A549 (cell line): ENCODE measurements around the gene FOXQ1. TPM values are rescaled to one million over a fixed set of nuclear protein-coding genes. Genes with fewer than 3 reads are reported as not detected.
A peak's percentile ranks its signal among the peaks of the same experiment; 100 is the strongest.

ENCODE experiments used
- ATAC-seq, 2 experiments: fragments of 200-7000 bp in 1 of 2; fragments of >200 bp in 1 of 2; cut with Nextera tagmentation in 1 of 2; cut with Tn5 transposase in 1 of 2; 3 replicates each; pipeline versions ENCODE4 v1.8.0 to v1.9.1; 2018 to 2020; ENCODE audit warnings: mild to moderate bottlenecking in 1 of 2, moderate library complexity in 1 of 2
- CTCF ChIA-PET: fragments of 300-600 bp; sonication (Branson Sonifier 250); formaldehyde crosslinking; extraction: SDS; loops from one replicate; lab custom pipeline; 2021; ENCODE audit warnings: antibody characterized with exemption, inconsistent platforms; lab: Yijun Ruan, JAX
- POLR2A ChIA-PET: fragments of 350-600 bp; formaldehyde crosslinking; extraction: SDS; loops from one replicate; lab custom pipeline; 2021; ENCODE audit warnings: antibody characterized with exemption, inconsistent platforms; lab: Yijun Ruan, JAX
- DNase-seq, 2 experiments: peaks; one replicate each; pipeline versions ENCODE4 v3.0.0 to v3.0.0-alpha.2; 2011 to 2016; ENCODE audit warnings: low read depth in 1 of 2, low spot score in 1 of 2
- FAIRE-seq: peaks from 2 replicates; lab custom pipeline; 2011; peaks lifted over from hg19 to GRCh38; lab: Jason Lieb, UNC
- H3K27ac ChIP-seq, 2 experiments: fragments of >200 bp; sonication (Bioruptor Twin); formaldehyde crosslinking; 3 replicates each; pipeline ENCODE4 v1.5.1; 2016 to 2017
- H3K4me1 ChIP-seq: fragments of >200 bp; sonication (Bioruptor Twin); formaldehyde crosslinking; 3 replicates; pipeline ENCODE4 v1.6.1; 2016
- H3K4me2 ChIP-seq: fragments of >200 bp; sonication (Bioruptor Twin); formaldehyde crosslinking; 3 replicates; pipeline ENCODE4 v1.6.1; 2016
- H3K4me3 ChIP-seq: fragments of >200 bp; sonication (Bioruptor Twin); formaldehyde crosslinking; 3 replicates; pipeline ENCODE4 v1.5.1; 2016
- H3K9me3 ChIP-seq: fragments of >200 bp; sonication (Bioruptor Twin); formaldehyde crosslinking; 3 replicates; pipeline ENCODE4 v1.6.1; 2016
- ATOH8 ChIP-seq: fragments of 250-450 bp; sonication (Bioruptor Pico); IDR thresholded peaks from 2 replicates; pipeline ENCODE4 v1.5.0; 2020; ENCODE audit warnings: low read depth, mild to moderate bottlenecking, moderate library complexity
- BCL3 ChIP-seq: fragments of >200 bp; sonication (Bioruptor Twin); formaldehyde crosslinking; IDR thresholded peaks from 3 replicates; pipeline ENCODE4 v1.6.1; 2016
- BHLHE40 ChIP-seq: IDR thresholded peaks from 2 replicates; pipeline ENCODE4 v1.6.1; 2012; ENCODE audit warnings: low read depth, low read length, inconsistent platforms
- CBX2 ChIP-seq: fragments of 200-600 bp; sonication (generic); IDR thresholded peaks from 2 replicates; pipeline ENCODE4 v1.6.1; 2016; ENCODE audit warnings: low read depth, mild to moderate bottlenecking, borderline replicate concordance
- CBX8 ChIP-seq: fragments of 200-600 bp; sonication (generic); IDR thresholded peaks from 2 replicates; pipeline ENCODE4 v1.6.1; 2016
- CEBPB ChIP-seq, 2 experiments: fragments of >200 bp in 1 of 2; sonication (Bioruptor Twin) in 1 of 2; formaldehyde crosslinking in 1 of 2; IDR thresholded peaks; 2 replicates each; pipeline ENCODE4 v1.6.1; 2012 to 2016
- CHD2 ChIP-seq: fragments of 150-350 bp; IDR thresholded peaks from 2 replicates; pipeline ENCODE4 v1.6.1; 2014; ENCODE audit warnings: low read length; ENCODE audit not compliant: partially characterized antibody
- CTCF ChIP-seq: fragments of >200 bp; sonication (Bioruptor Twin); formaldehyde crosslinking; IDR thresholded peaks from 3 replicates; pipeline ENCODE4 v1.5.1; 2016
- FOSB ChIP-seq: fragments of 250-450 bp; sonication (Bioruptor Pico); IDR thresholded peaks from 2 replicates; pipeline ENCODE4 v1.5.0; 2020; ENCODE audit warnings: mild to moderate bottlenecking, moderate library complexity
- FOSL2 ChIP-seq, 2 experiments: fragments of 450-650 bp in 1 of 2; fragments of >200 bp in 1 of 2; sonication (Bioruptor Twin) in 1 of 2; formaldehyde crosslinking; IDR thresholded peaks; 2 replicates each; pipeline versions ENCODE4 v1.5.0 to v1.6.1; 2016 to 2020; ENCODE audit warnings: mild to moderate bottlenecking in 1 of 2, moderate library complexity in 1 of 2
- GATA3 ChIP-seq: IDR thresholded peaks from 2 replicates; pipeline ENCODE4 v1.6.1; 2012; ENCODE audit warnings: borderline replicate concordance
- HES2 ChIP-seq: fragments of >200 bp; sonication (Bioruptor Twin); formaldehyde crosslinking; IDR thresholded peaks from 2 replicates; pipeline ENCODE4 v1.6.1; 2016
- HEYL ChIP-seq: fragments of 250-450 bp; sonication (Bioruptor Pico); IDR thresholded peaks from 2 replicates; pipeline ENCODE4 v1.8.0; 2021; ENCODE audit warnings: mild to moderate bottlenecking, moderate library complexity
- HOXA7 ChIP-seq: fragments of 250-450 bp; sonication (Bioruptor Pico); IDR thresholded peaks from 2 replicates; pipeline ENCODE4 v1.5.0; 2020; ENCODE audit warnings: mild to moderate bottlenecking, moderate library complexity
- HOXB13 ChIP-seq: fragments of 250-450 bp; sonication (Bioruptor Pico); IDR thresholded peaks from 2 replicates; pipeline ENCODE4 v1.5.0; 2020; ENCODE audit warnings: low read depth, mild to moderate bottlenecking, moderate library complexity
- JUN ChIP-seq, 2 experiments: fragments of >200 bp; sonication (Bioruptor Twin); formaldehyde crosslinking; IDR thresholded peaks; 2 replicates in 1 of 2; 3 replicates in 1 of 2; pipeline ENCODE4 v1.6.1; 2016 to 2017
- JUNB ChIP-seq: fragments of >200 bp; sonication (Bioruptor Twin); formaldehyde crosslinking; IDR thresholded peaks from 2 replicates; pipeline ENCODE4 v1.6.1; 2016
- MAFK ChIP-seq: fragments of 450-650 bp; IDR thresholded peaks from 2 replicates; pipeline ENCODE4 v1.6.1; 2014; ENCODE audit not compliant: partially characterized antibody
- MAX ChIP-seq: IDR thresholded peaks from 2 replicates; pipeline ENCODE4 v1.6.1; 2012
- NPAS2 ChIP-seq: fragments of 250-450 bp; sonication (Bioruptor Pico); IDR thresholded peaks from 2 replicates; pipeline ENCODE4 v1.8.0; 2022; ENCODE audit warnings: mild to moderate bottlenecking, moderate library complexity, borderline replicate concordance
- PBX3 ChIP-seq: IDR thresholded peaks from 2 replicates; pipeline ENCODE4 v1.6.1; 2012
- POLR2A ChIP-seq: IDR thresholded peaks from 2 replicates; pipeline ENCODE4 v1.6.1; 2012; ENCODE audit warnings: mild to moderate bottlenecking, low read length
- SMC3 ChIP-seq: fragments of >200 bp; sonication (Bioruptor Twin); formaldehyde crosslinking; IDR thresholded peaks from 3 replicates; pipeline ENCODE4 v1.6.1; 2018; ENCODE audit warnings: inconsistent platforms
- SREBF2 ChIP-seq: fragments of 450-650 bp; IDR thresholded peaks from 2 replicates; pipeline ENCODE4 v1.6.1; 2014; ENCODE audit warnings: mild to moderate bottlenecking, moderate library complexity
- WGBS: methylation state at CpG from one replicate; pipeline ENCODE4 v1.1.6; 2017; ENCODE audit errors: missing lambda C conversion rate; 5-methylcytosine and 5-hydroxymethylcytosine counted together
- polyA plus RNA-seq, 4 experiments: library from polyadenylated mRNA; depleted of rRNA in 3 of 4; stranded (reverse); fragments of >200 nt; fragmentation: RNase III in 1 of 4; extraction: RNeasy Plus Mini Kit Qiagen cat#74134 plus additional on column Dnase treatment in 1 of 4; gene quantifications; 2 replicates in 3 of 4; 3 replicates in 1 of 4; pipeline ENCODE4 v1.2.3, GENCODE V29; 2011 to 2017

The FOXQ1 gene
- polyA plus RNA-seq, 2 of the 4 experiments (the other 2 are of a cell fraction), result 3.5 to 3.6 TPM

GRCh38 chr6:1285556-1285955 lies 26.3 kb upstream of the FOXQ1 start:
- FAIRE-seq, result no peak

DNA sequence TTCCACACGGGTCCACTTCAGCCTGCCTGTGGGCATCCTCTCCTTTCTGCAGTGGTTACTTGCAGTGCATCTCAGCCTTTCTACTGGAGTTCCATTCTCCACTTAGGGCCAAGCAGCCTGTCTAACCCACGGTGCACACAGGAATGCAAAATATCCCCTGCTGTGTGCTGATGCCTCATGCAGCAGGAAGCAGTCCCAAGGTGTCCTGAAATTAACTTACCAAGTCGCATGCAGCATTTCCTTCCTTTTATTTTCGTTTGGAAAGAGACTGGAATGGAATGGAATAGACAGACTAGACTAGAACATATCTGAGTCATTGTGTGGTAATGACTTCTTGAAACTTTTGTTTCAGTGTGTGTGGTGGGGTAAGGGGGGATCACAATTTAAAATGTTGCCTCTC lies 25.9 kb upstream of the FOXQ1 start:
- no peak for DNase-seq
- no peaks in the 10 kb centered on the region for H3K9me3 ChIP-seq
- H3K4me1 ChIP-seq, result peaks cover 24% of the 10 kb centered on the region
- peak overlapping the region; percentile 52 to 60; a peak in 4 of 6 replicates for H3K27ac ChIP-seq
- TF ChIP-seq SMC3, result no peak
- TF ChIP-seq MAFK, result no peak
- no peak for TF ChIP-seq CBX8
- TF ChIP-seq HOXA7 (CRISPR knock-in tag), result no peak
- no peak for TF ChIP-seq NPAS2 (CRISPR knock-in tag)
- TF ChIP-seq GATA3, result no peak
- TF ChIP-seq PBX3, result no peak
- TF ChIP-seq FOSB (CRISPR knock-in tag), result no peak
- no peak for TF ChIP-seq HEYL
- no peak for TF ChIP-seq CEBPB (IDR thresholded peaks at IDR 0.05)
- TF ChIP-seq CBX2, result no peak
- H3K4me2 ChIP-seq, result no peak overlapping the region; the same call in 2 of the 3 replicates
- ChIA-PET POLR2A (no interaction called here), CTCF (interaction anchor here (0.9 to 1.2 kb wide), 2 partner anchors 10 to 28 kb away, joined by 4 read pairs; no protein-coding TSS in a partner anchor)
- 54% methylated on average over 3 of the region's 4 CpGs for WGBS
- no peak for ATAC-seq
- no peak for FAIRE-seq
- no peak overlapping the region for H3K4me3 ChIP-seq

More at GRCh38 chr6:1285556-1285955, 26.3 kb upstream of the FOXQ1 start:
- ATAC-seq, result no peak
- Histone ChIP-seq H3K4me2 (no peak overlapping the region; the same call in 2 of the 3 replicates), H3K4me3 (no peak overlapping the region), H3K9me3 (no peaks in the 10 kb centered on the region), H3K4me1 (peaks cover 24% of the 10 kb centered on the region), H3K27ac (peak overlapping the region; percentile 52 to 60; a peak in 4 of 6 replicates)
- TF ChIP-seq BCL3 (no peak), POLR2A (no peak), HOXB13 (no peak)
- WGBS, result 81% methylated on average over 5 of the region's 6 CpGs
- ChIA-PET CTCF (interaction anchor here (0.9 to 1.2 kb wide), 2 partner anchors 10 to 28 kb away, joined by 4 read pairs; no protein-coding TSS in a partner anchor), POLR2A (no interaction called here)
- no peak for DNase-seq

DNA sequence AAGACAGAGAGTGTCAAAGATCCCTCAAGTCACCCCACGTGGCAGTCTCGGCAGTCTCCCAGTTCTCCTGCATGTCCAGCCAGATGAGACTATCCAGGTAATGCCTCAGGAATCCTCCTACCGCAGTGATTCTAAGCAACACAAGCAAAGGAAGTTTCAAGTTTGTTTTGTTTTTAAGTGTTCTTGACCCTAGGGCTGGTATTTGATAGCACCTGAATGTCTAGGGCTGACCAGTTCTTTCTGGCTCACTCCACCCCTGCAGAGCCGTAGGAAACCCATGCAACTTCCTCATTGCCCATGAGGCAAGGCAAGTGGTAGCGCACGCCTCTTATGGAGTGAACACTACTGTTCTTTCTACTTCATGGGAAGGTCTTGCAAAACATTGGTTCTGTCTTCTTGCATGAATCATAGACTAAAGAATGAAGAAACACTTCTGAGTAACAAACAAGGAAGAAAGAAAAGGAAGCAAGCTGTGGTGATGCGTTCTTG lies 24.8 kb upstream of the FOXQ1 start:
- no peak for TF ChIP-seq CTCF
- no peak for TF ChIP-seq GATA3
- 0 out of 2 replicates have a peak, but pooled peaks have one; percentile 28 for TF ChIP-seq HES2
- no peak for TF ChIP-seq CBX8
- no peak for TF ChIP-seq CHD2
- TF ChIP-seq ATOH8 (CRISPR knock-in tag), result no peak
- peak; percentile 51; the same call in 1 of the 2 replicates for TF ChIP-seq MAX
- TF ChIP-seq FOSL2 (IDR thresholded peaks at IDR 0.05), result peak; percentile 59
- peak; percentile 71 for TF ChIP-seq FOSL2 (CRISPR knock-in tag; IDR thresholded peaks at IDR 0.05)
- peak in 1 of 2 experiments; percentile 22; a peak in 1 of 5 replicates for TF ChIP-seq JUN (IDR thresholded peaks at IDR 0.05)
- TF ChIP-seq BHLHE40, result no peak
- TF ChIP-seq CEBPB (IDR thresholded peaks at IDR 0.05), result peak; percentile 75 to 77; a peak in 3 of 4 replicates
- TF ChIP-seq SREBF2, result no peak
- TF ChIP-seq JUNB, result peak; percentile 60; the same call in 1 of the 2 replicates
- no peak for TF ChIP-seq SMC3
- no peak for TF ChIP-seq POLR2A
- ChIA-PET POLR2A (interaction anchor here (0.5 to 1.3 kb wide), 3 partner anchors 10 to 255 kb away, joined by 3 to 4 read pairs (median 4); partner anchors contain the start of gene FOXQ1), CTCF (no interaction called here)
- no peaks in the 10 kb centered on the region for H3K9me3 ChIP-seq
- DNase-seq, result peak; percentile 29 to 67
- 59% methylated on average over 7 of the region's 7 CpGs for WGBS
- FAIRE-seq, result no peak
- ATAC-seq, result peak; percentile 83 to 92
- peak overlapping the region; percentile 59 for H3K4me2 ChIP-seq
- H3K4me1 ChIP-seq, result peaks cover 24% of the 10 kb centered on the region
- peak overlapping the region; percentile 62 to 76 for H3K27ac ChIP-seq
- no peak overlapping the region for H3K4me3 ChIP-seq
